PC-9 (cell line): ENCODE data around the gene AUTS2. TPM values are rescaled to one million over a fixed set of nuclear protein-coding genes. Genes with fewer than 3 reads are reported as not detected.

Source experiments
- BruUV-seq: library from RNA; stranded (reverse); fragments of 400-500 nt; replicated peaks from 2 replicates; lab custom pipeline; 2021; lab: Mats Ljungman, UMichigan
- CTCF ChIA-PET: fragments of 300-600 bp; sonication (Branson Sonifier 250); formaldehyde crosslinking; loops from one replicate; lab custom pipeline; 2022; ENCODE audit warnings: antibody characterized with exemption; lab: Charles Lee
- POLR2A ChIA-PET: fragments of 300-600 bp; sonication (Branson Sonifier 250); formaldehyde crosslinking; loops from one replicate; lab custom pipeline; 2022; ENCODE audit warnings: antibody characterized with exemption; ENCODE audit not compliant: unreplicated experiment; lab: Charles Lee
- DNase-seq, 2 experiments: peaks; one replicate each; pipeline versions ENCODE4 v3.0.0 to v3.0.0-alpha.2; 2015 to 2022; ENCODE audit warnings: mixed read lengths in 1 of 2
- H2AFZ ChIP-seq: fragments of 200-600 bp; sonication (generic); 2 replicates; pipeline ENCODE4 v1.8.1; 2017; ENCODE audit warnings: antibody characterized with exemption
- H3F3A ChIP-seq: fragments of 200-600 bp; sonication (generic); 2 replicates; pipeline ENCODE4 v1.8.1; 2017; ENCODE audit warnings: antibody characterized with exemption, mild to moderate bottlenecking, low read depth; ENCODE audit not compliant: insufficient read depth
- H3K27ac ChIP-seq: fragments of 200-600 bp; sonication (generic); 2 replicates; pipeline ENCODE4 v1.6.1; 2016; ENCODE audit warnings: mixed run types
- H3K27me3 ChIP-seq: fragments of 200-600 bp; sonication (generic); 2 replicates; pipeline ENCODE4 v1.6.1; 2016; ENCODE audit warnings: low read depth, mixed run types; ENCODE audit not compliant: insufficient read depth
- H3K36me3 ChIP-seq: fragments of 200-600 bp; sonication (generic); 2 replicates; pipeline ENCODE4 v1.6.1; 2016; ENCODE audit warnings: low read depth, mixed run types
- H3K4me1 ChIP-seq: fragments of 200-600 bp; sonication (generic); replicated peaks from 2 replicates; pipeline ENCODE4 v1.6.1; 2016; ENCODE audit warnings: mixed run types; ENCODE audit not compliant: insufficient read depth
- H3K4me2 ChIP-seq: fragments of 200-600 bp; sonication (generic); 2 replicates; pipeline ENCODE4 v1.6.1; 2017; ENCODE audit warnings: mixed run types
- H3K4me3 ChIP-seq: fragments of 200-600 bp; sonication (generic); 2 replicates; pipeline ENCODE4 v1.6.1; 2016; ENCODE audit warnings: mixed run types
- H3K79me2 ChIP-seq: fragments of 200-600 bp; sonication (generic); 2 replicates; pipeline ENCODE4 v1.6.1; 2017; ENCODE audit warnings: low read depth, mixed run types
- H3K9me2 ChIP-seq: fragments of 200-600 bp; sonication (generic); 2 replicates; pipeline ENCODE4 v1.8.1; 2017; ENCODE audit warnings: mild to moderate bottlenecking; ENCODE audit not compliant: insufficient read depth
- H3K9me3 ChIP-seq: fragments of 200-600 bp; sonication (generic); 2 replicates; pipeline ENCODE4 v1.8.1; 2016; ENCODE audit warnings: low read depth; ENCODE audit not compliant: insufficient read depth
- H4K20me1 ChIP-seq: fragments of 200-600 bp; sonication (generic); 2 replicates; pipeline ENCODE4 v1.8.1; 2017; ENCODE audit not compliant: insufficient read depth
- EZH2 ChIP-seq: fragments of 200-600 bp; sonication (generic); IDR thresholded peaks from 2 replicates; pipeline ENCODE4 v1.8.0; 2017; ENCODE audit warnings: antibody characterized with exemption, low read depth
- intact Hi-C: fragments of 100-400 bp; cut with micrococcal nuclease; formaldehyde crosslinking; loops from one replicate; pipeline ENCODE4 v1.10.0; 2022; ENCODE audit not compliant: unreplicated experiment
- total RNA-seq: library from RNA; stranded (reverse); gene quantifications from 2 replicates; pipeline ENCODE4 v1.2.3, GENCODE V29; 2021
- TF ChIP-seq, protein P1 (sequence below): fragments of 200-600 bp; sonication (generic); conservative IDR thresholded peaks from 2 replicates; pipeline ENCODE4 v1.6.1; 2017; ENCODE audit warnings: mixed run types, antibody characterized with exemption, mild to moderate bottlenecking, moderate library complexity

AUTS2 gene
- total RNA-seq, 1 experiment from 2014 or later = not detected

DNA sequence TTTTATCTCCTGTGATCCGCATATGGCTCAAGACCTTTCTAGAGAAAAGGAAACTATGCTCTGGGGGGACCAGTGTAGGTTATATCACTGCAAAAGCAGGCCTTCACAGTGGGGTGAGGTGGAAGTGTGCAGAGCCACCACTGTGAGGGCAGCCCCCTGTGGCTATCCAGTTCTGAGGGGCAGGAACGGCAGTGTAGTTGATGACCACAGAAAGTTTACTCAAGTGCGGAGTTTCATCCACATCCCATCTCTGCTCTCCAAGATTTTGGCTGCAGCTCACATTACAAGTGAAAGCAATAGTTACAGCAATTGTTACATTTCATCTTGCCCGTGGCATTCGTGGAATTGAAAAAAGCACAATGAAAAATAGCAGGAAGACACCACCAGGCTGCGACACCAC, 1187.8 kb downstream of the AUTS2 start:
- H3K4me2 ChIP-seq = no peak overlapping the region
- no peak overlapping the region for H3K27ac ChIP-seq
- no peaks in the 10 kb centered on the region for H3K79me2 ChIP-seq
- H3K4me1 ChIP-seq = no peaks in the 10 kb centered on the region
- no peak overlapping the region for H3K4me3 ChIP-seq
- CTCF ChIA-PET = no interaction called here
- intact Hi-C loops = no loop called here
- H3F3A ChIP-seq = no peaks in the 10 kb centered on the region
- POLR2A ChIA-PET = no interaction called here
- peaks cover 79% of the 10 kb centered on the region for H3K27me3 ChIP-seq
- BruUV-seq = no TSS peak
- H3K9me2 ChIP-seq = no peaks in the 10 kb centered on the region
- TF ChIP-seq EZH2 = no peak
- TF ChIP-seq, protein P1, sequence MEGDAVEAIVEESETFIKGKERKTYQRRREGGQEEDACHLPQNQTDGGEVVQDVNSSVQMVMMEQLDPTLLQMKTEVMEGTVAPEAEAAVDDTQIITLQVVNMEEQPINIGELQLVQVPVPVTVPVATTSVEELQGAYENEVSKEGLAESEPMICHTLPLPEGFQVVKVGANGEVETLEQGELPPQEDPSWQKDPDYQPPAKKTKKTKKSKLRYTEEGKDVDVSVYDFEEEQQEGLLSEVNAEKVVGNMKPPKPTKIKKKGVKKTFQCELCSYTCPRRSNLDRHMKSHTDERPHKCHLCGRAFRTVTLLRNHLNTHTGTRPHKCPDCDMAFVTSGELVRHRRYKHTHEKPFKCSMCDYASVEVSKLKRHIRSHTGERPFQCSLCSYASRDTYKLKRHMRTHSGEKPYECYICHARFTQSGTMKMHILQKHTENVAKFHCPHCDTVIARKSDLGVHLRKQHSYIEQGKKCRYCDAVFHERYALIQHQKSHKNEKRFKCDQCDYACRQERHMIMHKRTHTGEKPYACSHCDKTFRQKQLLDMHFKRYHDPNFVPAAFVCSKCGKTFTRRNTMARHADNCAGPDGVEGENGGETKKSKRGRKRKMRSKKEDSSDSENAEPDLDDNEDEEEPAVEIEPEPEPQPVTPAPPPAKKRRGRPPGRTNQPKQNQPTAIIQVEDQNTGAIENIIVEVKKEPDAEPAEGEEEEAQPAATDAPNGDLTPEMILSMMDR = no peak
- no peaks in the 10 kb centered on the region for H3K9me3 ChIP-seq
- H4K20me1 ChIP-seq = no peaks in the 10 kb centered on the region
- no peaks in the 10 kb centered on the region for H3K36me3 ChIP-seq
- peak in 1 of 2 experiments; percentile 28 for DNase-seq
- H2AFZ ChIP-seq = no peak overlapping the region

DNA sequence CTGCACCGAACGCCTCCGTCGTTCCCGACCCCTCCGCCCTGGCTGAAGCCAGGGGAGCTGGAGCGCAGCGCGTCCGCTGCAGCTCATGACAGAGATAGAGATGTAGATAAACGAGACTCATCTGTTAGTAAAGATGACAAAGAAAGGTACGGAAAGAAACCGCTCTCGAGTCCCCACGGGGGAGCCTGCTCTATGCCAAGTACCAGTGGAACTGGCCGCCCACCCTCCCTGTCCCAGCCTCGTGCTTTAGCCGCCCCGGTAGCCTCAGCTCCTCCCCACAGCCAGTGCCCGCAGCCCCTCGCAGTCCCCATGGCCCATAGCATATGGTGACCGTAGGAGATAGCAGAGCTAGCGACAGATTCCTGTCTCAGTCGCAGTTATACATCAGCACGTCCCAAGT, 1189.0 kb downstream of the AUTS2 start:
- Histone ChIP-seq H3K27me3 (peaks cover 79% of the 10 kb centered on the region), H4K20me1 (no peaks in the 10 kb centered on the region), H3K4me3 (no peak overlapping the region), H3K27ac (no peak overlapping the region), H2AFZ (no peak overlapping the region), H3K9me3 (no peaks in the 10 kb centered on the region), H3K9me2 (no peaks in the 10 kb centered on the region), H3K4me2 (no peak overlapping the region), H3K79me2 (no peaks in the 10 kb centered on the region), H3K4me1 (no peaks in the 10 kb centered on the region), H3K36me3 (no peaks in the 10 kb centered on the region), H3F3A (no peaks in the 10 kb centered on the region)
- intact Hi-C loops = no loop called here
- CTCF ChIA-PET = no interaction called here
- BruUV-seq = no TSS peak
- peak in 1 of 2 experiments; percentile 8 for DNase-seq
- TF ChIP-seq, protein P1 = no peak
- TF ChIP-seq EZH2 = no peak
- POLR2A ChIA-PET = no interaction called here

DNA sequence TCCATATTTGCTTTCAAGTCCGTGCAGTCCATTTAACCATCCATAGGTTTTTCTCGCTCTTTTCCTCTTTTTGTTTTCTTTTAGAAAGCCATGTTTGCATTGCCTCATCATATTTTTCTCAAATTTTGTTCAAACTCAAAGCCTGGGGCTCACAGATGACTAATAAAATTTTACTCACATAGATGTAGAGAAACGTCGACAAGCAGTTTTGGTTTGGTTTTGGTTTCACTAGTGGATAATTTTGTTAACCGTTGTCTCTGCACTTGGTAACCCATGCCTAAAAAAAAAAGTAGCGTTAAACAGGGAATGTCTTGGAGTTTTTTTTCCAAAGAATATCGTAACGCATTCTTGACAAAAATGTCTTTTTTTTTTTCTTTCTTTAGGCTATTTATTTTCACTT, 1189.5 kb downstream of the AUTS2 start:
- no peak for TF ChIP-seq EZH2
- TF ChIP-seq, protein P1 = no peak
- intact Hi-C loops = no loop called here
- CTCF ChIA-PET = no interaction called here
- Histone ChIP-seq H3K9me2 (no peaks in the 10 kb centered on the region), H3K27me3 (peaks cover 79% of the 10 kb centered on the region), H3K79me2 (no peaks in the 10 kb centered on the region), H3K4me1 (no peaks in the 10 kb centered on the region), H3F3A (no peaks in the 10 kb centered on the region), H3K4me3 (no peak overlapping the region), H3K9me3 (no peaks in the 10 kb centered on the region), H3K27ac (no peak overlapping the region), H2AFZ (no peak overlapping the region), H4K20me1 (no peaks in the 10 kb centered on the region), H3K4me2 (no peak overlapping the region), H3K36me3 (no peaks in the 10 kb centered on the region)
- BruUV-seq = no TSS peak
- POLR2A ChIA-PET = no interaction called here
- no peak for DNase-seq
